ENCODE results near the gene BCAS4. TPM values are rescaled to one million over a fixed set of nuclear protein-coding genes. Genes with fewer than 3 reads are reported as not detected.

Gene BCAS4
- total RNA-seq, 1 experiment from 2014 or later: 29.9 TPM

DNA sequence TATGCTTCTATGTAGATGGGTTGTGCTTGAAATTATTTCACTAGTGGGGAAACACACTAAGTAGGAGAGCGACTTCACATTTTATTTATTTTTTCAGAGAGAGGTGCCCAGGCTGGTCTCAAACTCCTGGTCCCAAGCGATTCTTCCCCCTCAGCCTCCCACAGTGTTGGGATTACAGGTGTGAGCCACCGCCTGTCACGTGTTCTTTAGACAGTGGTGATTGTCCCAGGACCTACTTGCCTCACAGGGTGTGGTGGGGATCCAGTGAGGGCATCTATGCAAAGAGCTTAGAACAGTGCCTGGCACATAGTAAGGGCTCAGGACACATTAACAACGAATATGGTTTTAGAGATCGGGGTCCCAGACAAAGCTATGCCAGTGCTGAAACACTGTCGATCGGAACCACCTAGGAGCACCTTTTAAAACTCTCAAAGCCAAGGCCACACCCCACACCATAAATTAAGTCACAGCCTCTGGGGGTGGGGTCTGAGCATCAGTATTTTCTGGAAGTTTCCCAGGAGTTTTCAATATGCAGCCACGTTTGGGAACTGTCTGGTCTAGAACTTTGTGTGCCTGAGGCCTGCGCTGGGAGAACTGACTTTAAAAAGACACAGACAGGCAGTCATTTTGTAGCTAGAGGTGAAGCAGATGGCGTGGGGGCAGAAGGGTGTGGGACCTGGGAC is 4.8 kb upstream of the BCAS4 start:
- H3K4me1 ChIP-seq: peaks cover 44% of the 10 kb centered on the region
- H3K4me3 ChIP-seq (ENCODE audit: low read depth, low read length): no peak overlapping the region
- peak in 1 of 2 experiments; percentile 73 for DNase-seq
- no peaks in the 10 kb centered on the region for H3K36me3 ChIP-seq (ENCODE audit: control insufficient read depth, insufficient read depth, low read length)
- TF ChIP-seq, protein P1, sequence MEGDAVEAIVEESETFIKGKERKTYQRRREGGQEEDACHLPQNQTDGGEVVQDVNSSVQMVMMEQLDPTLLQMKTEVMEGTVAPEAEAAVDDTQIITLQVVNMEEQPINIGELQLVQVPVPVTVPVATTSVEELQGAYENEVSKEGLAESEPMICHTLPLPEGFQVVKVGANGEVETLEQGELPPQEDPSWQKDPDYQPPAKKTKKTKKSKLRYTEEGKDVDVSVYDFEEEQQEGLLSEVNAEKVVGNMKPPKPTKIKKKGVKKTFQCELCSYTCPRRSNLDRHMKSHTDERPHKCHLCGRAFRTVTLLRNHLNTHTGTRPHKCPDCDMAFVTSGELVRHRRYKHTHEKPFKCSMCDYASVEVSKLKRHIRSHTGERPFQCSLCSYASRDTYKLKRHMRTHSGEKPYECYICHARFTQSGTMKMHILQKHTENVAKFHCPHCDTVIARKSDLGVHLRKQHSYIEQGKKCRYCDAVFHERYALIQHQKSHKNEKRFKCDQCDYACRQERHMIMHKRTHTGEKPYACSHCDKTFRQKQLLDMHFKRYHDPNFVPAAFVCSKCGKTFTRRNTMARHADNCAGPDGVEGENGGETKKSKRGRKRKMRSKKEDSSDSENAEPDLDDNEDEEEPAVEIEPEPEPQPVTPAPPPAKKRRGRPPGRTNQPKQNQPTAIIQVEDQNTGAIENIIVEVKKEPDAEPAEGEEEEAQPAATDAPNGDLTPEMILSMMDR (IDR thresholded peaks at IDR 0.05; ENCODE audit: insufficient read depth in 1 of 2, low read depth in 1 of 2, low read length in 1 of 2, severe bottlenecking in 1 of 2, unreplicated experiment in 1 of 2): no peak
- BruUV-seq (replicated peaks): TSS peak; percentile 99
- POLR2A ChIA-PET: interaction anchor here (0.6 to 3.8 kb wide), 8 partner anchors 28 to 168 kb away, joined by 3 to 21 read pairs (median 5); partner anchors contain the start of genes ADNP, DPM1, MOCS3 and PARD6B
- no peaks in the 10 kb centered on the region for H3K9me3 Mint-ChIP-seq (ENCODE audit: unreplicated experiment)
- peak overlapping the region; percentile 74 for H3K4me3 Mint-ChIP-seq (ENCODE audit: unreplicated experiment)
- no peaks in the 10 kb centered on the region for H3K9me3 ChIP-seq
- H3K27ac Mint-ChIP-seq (ENCODE audit: unreplicated experiment): peak overlapping the region; percentile 99
- peaks cover 19% of the 10 kb centered on the region for H3K36me3 Mint-ChIP-seq (ENCODE audit: insufficient read depth, unreplicated experiment)
- no peaks in the 10 kb centered on the region for H3K27me3 ChIP-seq (replicated peaks; ENCODE audit: control insufficient read depth, insufficient read depth, low read length)
- CTCF ChIA-PET: interaction anchor here (0.6 to 5.2 kb wide), 43 partner anchors 7 to 600 kb away, joined by 3 to 119 read pairs (median 5); partner anchors contain the start of genes ADNP, CEBPB, DPM1 and MOCS3
- peaks cover 58% of the 10 kb centered on the region for H3K4me1 Mint-ChIP-seq (ENCODE audit: low read depth, unreplicated experiment)
- H3K27me3 Mint-ChIP-seq (ENCODE audit: insufficient read depth, unreplicated experiment): no peaks in the 10 kb centered on the region
- intact Hi-C loops (cut with micrococcal nuclease; ENCODE audit: unreplicated experiment): loop anchor here (1.0 to 10.0 kb wide), 6 partner anchors 67 to 603 kb away; partner anchors contain the start of genes DPM1 and MOCS3

DNA sequence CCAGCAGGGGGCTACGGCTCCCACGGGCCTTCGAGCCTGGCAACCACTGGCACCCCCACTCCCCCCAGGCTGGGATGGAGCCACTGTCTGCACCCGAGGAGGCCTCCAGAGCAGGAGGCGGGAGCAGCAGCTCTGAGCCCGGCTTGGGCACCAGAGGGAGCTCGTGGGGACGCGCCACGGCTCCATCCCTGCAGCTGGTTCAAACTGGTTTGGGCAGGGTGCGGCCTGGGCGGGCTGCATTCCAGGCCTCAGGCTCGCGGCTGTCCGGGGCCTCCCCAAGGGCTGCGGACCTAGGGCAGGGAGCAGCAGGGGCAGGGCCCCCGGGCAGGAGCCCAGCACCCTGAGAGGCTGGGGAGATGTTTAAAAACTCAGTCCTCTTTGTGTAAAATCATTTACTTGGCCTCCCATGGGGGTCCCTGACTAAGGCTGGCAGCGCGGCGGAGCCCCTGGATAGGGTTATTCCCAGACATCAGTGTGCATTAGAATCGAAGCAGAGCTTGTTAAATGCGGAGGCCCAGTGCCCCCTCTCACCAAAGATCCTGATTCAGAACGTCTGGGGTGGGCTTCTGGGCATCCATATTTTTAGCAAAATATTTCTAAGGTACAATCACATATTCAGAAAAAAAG is 4.1 kb upstream of the BCAS4 start:
- BruUV-seq (replicated peaks): no TSS peak
- H3K4me3 ChIP-seq (ENCODE audit: low read depth, low read length): no peak overlapping the region

More for the DNA sequence above, 4.1 kb upstream of the BCAS4 start:
- Histone ChIP-seq H3K36me3 (ENCODE audit: control insufficient read depth, insufficient read depth, low read length) (no peaks in the 10 kb centered on the region), H3K27me3 (replicated peaks; ENCODE audit: control insufficient read depth, insufficient read depth, low read length) (no peaks in the 10 kb centered on the region), H3K4me1 (peaks cover 47% of the 10 kb centered on the region), H3K9me3 (no peaks in the 10 kb centered on the region)
- ChIA-PET CTCF (interaction anchor here (0.5 to 5.2 kb wide), 48 partner anchors 8 to 680 kb away, joined by 3 to 119 read pairs (median 4); partner anchors contain the start of genes ADNP, CEBPB, DPM1 and MOCS3), POLR2A (interaction anchor here (0.5 to 3.8 kb wide), 16 partner anchors 10 to 614 kb away, joined by 3 to 21 read pairs (median 4); partner anchors contain the start of genes ADNP, DPM1, MOCS3 and PARD6B)
- H3K27ac Mint-ChIP-seq (ENCODE audit: unreplicated experiment): peak overlapping the region; percentile 99
- H3K4me1 Mint-ChIP-seq (ENCODE audit: low read depth, unreplicated experiment): peaks cover 62% of the 10 kb centered on the region
- intact Hi-C loops (cut with micrococcal nuclease; ENCODE audit: unreplicated experiment): loop anchor here (1.0 to 5.0 kb wide), 4 partner anchors 67 to 517 kb away; partner anchors contain the start of genes DPM1 and MOCS3
- H3K4me3 Mint-ChIP-seq (ENCODE audit: unreplicated experiment): peak overlapping the region; percentile 74
- H3K9me3 Mint-ChIP-seq (ENCODE audit: unreplicated experiment): no peaks in the 10 kb centered on the region
- H3K36me3 Mint-ChIP-seq (ENCODE audit: insufficient read depth, unreplicated experiment): peaks cover 23% of the 10 kb centered on the region
- TF ChIP-seq, protein P1 (IDR thresholded peaks at IDR 0.05; ENCODE audit: insufficient read depth in 1 of 2, low read depth in 1 of 2, low read length in 1 of 2, severe bottlenecking in 1 of 2, unreplicated experiment in 1 of 2): peak; percentile 97 to 100
- H3K27me3 Mint-ChIP-seq (ENCODE audit: insufficient read depth, unreplicated experiment): no peaks in the 10 kb centered on the region
- DNase-seq: peak; percentile 100

Data from Caco-2 (cell line).